CD4-positive, alpha-beta T cell treated with Interleukin-6 at 100 ng/mL for 8 hours (primary cell): Measurements from ENCODE around the gene XIAP.
"Not testable (repeated sequence)": the region's sequence is repeated elsewhere in the genome, so short reads cannot be mapped to it uniquely, and the experiment has no call there.

ENCODE experiments used
- DNase-seq: peaks from one replicate; pipeline ENCODE4 v3.0.0-alpha.2; 2020; ENCODE audit warnings: mixed read lengths, low spot score

Gene XIAP

DNA sequence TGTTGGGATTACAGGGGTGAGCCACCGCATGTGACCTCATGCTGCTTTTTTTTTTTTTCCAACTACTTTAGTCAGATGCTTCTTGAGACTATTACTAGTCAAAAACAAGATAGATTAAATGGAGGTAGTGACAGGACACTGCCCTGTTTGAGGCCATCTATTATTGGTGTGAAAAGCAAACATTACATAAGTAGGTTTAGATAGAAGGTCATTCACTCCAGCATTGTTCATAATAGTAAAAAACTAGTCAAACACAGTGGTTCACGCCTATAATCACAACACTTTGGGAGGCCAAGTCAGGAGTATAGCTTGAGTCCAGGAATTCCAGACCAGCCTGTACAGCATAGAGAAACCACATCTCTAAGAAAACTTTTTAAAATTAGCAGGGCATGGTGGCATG is 16.3 kb downstream of the XIAP start:
- no peak for DNase-seq

DNA sequence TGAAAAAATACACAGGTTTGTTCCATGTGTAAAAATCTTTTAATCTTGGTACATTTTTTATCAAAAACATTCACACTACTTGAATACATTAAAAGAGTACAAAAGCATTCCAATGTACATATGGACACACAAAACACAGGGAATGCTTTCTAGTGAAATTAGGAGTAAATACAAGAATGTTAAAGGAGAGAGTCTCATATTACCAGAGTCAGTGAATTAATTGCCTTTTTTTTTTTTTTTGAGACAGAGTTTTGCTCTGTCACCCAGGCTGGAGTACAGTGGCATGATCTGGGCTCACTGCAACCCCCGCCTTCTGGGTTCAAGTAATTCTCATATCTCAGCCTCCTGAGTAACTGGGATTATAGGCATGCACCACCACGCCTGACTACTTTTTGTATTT is 17.0 kb downstream of the XIAP start:
- DNase-seq: no peak

DNA sequence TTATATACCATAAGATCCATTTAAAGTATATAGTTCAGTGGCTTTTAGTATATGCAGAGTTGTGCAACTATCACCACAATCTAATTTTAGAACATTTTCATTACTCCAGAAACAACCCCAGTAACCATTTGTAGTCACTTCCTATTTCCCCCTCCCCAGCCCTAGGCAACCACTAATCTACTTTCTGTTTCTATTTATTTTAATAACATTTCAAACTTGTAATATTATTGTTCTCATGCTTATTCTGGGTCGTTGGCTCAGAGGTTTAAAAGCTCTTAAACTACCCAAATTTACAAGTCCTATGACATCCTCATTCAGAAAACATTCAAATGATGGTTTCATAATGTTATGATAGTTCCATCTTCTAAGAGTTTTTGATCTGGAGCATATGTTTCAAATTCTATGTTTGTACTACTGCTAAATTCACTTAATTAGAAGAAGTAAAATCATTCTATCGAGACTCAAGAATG is 18.4 kb downstream of the XIAP start:
- peak; percentile 13 for DNase-seq

DNA sequence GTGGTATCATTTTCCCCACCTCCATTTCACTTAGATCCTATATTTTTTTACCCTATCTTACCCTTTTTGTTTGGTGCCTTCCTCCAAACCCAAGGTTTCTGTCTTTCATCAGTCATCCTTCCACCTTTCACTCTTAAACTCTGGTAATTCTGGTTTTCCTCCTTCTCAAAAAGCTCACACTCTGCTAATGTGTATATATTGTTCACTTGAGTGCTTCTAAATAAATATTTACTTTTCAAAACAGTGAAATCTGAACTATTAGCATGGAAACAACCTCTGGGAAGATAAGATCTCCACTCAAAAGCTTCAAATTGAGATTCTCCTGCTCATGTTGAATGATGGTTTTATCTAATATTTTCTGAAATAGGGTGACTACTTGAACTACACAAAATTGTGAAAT is 21.5 kb downstream of the XIAP start:
- DNase-seq: no peak

DNA sequence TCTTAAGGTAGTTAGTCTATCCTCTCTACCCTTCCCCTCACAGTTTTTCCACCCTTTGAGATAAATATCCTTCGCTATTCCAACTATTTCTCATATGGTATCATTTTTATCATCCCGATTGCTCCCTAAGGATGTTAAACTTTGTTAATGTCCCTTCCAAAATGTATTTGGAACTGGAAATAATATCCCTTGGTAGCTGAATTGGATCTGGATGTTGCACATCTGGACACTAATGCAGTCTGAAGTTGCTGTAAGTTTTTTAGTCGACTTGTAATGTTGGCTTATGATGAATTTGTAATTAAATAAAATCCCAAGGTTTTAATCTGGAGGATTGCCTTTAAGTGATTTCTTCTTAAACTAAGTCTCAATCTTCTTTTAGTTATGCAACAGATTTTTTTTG is 22.5 kb downstream of the XIAP start:
- no peak for DNase-seq

DNA sequence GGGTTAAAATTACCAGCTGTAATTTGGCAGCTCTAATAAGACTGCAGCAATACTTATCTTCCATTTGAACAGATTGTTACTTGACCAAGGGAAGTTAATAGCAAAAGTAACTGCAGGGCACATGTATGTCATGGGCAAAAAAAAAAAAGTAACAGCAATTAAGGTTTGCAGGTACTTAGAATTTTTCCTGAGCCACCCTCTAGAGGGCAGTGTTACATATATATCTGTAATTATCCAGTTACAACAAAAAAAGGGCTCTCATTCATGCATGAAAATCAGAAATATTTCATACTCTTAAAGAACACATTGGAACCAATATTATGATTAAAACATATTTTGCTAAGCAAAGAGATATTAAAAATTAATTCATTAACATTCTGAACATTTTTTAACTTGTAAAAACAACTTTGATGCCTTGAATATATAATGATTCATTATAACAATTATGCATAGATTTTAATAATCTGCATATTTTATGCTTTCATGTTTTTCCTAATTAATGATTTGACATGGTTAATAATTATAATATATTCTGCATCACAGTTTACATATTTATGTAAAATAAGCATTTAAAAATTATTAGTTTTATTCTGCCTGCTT is 25.1 kb downstream of the XIAP start:
- DNase-seq: peak; percentile 54

DNA sequence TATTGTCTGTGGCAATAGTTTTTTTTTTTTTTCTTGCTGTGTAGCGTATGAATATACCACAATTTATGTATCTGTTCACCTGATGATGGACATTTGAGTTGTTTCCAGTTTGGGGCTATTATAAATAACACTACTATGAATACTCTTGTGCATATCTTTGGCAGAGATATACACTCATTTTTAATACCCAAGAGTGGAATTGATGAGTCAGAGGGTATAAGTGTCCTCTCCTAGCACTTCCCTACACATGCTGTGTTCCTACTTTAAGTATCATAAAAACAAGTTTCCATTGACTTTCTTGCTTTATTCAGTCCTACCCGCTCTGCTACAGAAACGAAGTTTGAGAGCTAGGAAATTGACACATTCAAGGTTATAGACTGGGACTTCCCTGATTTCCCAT is 39.8 kb downstream of the XIAP start:
- DNase-seq: no peak

DNA sequence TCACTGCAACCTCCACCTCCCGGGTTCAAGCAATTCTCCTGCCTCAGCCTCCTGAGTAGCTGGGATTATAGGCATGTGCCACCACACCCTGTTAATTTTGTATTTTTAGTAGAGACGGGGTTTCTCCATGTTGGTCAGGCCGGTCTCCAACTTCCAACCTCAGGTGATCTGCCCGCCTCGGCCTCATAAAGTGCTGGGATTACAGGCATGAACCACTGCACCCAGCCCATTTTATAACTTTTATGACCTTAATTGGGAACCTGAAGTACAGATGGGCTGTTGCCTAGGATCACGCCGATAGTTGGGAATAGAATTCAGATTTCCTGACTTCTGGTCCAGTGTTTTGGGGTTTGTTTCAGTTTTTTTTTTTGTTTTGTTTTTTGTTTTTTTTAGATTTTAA is 43.4 kb downstream of the XIAP start:
- DNase-seq: not testable (repeated sequence)

DNA sequence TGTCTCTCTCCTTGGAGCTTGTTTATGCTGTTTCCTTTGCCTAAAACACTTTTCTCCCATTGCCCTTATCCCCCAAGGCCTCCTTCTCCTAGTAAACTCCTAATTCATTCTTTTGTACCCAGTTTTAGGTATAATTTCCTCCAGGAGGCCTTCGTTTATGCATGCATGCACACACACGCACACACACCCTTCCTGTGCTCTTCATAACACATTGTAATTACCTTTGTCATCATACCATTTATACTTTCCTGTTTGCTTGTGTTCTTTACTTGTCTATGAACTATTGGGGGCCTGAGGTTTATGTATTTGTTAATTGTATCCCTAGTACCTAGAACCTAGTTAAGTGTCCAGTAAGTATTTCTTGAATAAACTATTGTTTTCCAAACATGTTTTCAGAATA is 45.5 kb downstream of the XIAP start:
- no peak for DNase-seq

DNA sequence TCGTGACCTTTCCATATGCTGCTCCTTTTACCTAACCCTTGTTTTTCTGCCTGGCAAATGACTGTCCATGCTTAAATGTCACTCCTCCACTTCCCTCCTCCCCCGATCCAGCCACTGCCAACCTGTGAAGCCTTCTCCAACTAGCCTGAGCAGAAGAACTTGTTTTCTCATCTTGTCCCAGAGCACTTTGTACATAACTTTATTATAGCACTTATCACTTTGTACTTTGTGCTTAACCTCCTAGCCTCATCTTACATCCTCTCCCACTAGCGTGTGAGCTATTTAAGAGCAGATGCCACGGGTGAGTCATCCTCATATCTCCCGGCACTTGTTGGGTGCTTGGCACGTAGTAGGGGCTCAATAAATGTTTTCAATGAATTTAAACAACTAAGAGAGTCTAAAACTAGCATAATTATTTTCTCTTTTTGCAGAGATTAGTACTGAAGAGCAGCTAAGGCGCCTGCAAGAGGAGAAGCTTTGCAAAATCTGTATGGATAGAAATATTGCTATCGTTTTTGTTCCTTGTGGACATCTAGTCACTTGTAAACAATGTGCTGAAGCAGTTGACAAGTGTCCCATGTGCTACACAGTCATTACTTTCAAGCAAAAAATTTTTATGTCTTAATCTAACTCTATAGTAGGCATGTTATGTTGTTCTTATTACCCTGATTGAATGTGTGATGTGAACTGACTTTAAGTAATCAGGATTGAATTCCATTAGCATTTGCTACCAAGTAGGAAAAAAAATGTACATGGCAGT is 46.9 kb downstream of the XIAP start:
- no peak for DNase-seq

DNA sequence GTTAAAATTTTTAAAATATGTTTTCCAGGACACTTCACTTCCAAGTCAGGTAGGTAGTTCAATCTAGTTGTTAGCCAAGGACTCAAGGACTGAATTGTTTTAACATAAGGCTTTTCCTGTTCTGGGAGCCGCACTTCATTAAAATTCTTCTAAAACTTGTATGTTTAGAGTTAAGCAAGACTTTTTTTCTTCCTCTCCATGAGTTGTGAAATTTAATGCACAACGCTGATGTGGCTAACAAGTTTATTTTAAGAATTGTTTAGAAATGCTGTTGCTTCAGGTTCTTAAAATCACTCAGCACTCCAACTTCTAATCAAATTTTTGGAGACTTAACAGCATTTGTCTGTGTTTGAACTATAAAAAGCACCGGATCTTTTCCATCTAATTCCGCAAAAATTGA is 49.7 kb downstream of the XIAP start:
- no peak for DNase-seq

DNA sequence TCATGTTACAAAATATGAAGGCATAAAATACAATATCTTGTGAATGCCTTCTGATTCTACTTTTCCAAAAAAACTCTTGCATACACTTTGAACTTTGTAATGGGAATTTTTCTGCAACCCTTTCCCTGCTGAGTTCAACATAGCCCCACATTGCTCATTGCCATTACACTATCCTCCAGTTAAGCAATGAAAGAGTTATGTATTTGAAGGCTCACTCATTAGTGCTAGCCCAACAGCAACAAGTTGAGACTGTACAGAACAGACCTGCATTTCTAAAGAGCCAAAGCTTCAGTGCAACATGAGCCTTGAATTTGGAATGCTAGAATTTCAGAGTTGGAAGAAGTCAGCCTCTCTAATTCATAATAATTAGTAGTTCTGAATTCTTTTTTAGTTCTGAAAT is 57.2 kb downstream of the XIAP start:
- no peak for DNase-seq

DNA sequence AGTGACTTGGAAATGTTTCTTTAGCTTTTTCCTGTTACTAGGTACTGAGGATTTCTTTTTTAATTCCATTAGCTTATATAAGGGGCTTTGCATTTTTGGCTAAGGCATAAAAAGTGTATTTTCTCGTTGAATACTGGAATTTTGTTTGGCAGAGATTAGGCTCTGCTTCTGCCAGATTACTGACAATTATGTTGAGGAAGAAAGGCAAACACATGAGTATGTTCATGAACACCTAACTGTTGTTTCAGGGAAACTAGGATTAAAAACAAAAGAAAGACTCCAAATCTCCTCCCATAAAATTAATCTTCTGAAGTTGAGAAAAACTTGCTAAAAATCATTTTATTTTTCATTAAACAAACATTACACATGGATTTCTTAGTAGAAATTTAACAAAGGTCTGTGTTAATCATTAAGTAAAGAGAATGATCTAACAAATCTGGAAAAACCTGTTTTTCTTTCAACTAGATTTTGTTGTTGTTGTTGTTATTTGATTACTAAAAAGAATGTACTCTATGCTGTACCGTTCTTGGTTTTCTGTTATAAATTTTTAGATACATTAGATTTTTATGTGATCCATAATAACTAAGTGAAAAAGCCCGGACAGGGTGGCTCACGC is 58.4 kb downstream of the XIAP start:
- no peak for DNase-seq

DNA sequence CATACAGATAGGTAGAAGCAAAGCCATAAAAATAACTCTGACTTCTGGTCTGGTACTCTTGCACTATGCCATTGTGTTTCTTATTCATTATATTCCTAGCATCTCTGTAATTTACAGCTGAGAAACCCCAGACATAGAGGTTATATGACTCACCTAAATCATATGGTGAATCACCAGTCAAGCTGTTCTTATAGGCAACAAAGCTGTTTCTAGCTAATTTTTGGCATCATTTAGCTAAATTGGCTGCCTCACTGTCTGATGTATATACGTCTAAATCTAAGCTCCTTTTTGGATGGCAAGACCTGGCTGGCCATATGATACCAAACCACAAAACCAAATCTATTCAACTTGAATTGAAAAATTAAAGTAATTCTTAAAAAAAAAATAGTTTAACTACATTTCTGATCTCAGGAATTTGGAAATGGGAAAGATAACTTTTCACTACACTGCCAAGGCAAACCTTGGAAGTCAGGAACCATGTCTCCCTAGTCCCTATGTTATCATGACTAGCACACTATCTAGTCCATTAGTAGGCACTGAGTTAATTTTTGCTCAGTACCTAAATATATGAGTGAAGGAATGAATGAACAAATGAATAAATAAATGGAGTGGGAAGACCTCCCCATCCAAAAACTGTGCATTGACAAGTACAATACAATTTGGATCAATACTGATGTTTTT is 60.4 kb downstream of the XIAP start:
- no peak for DNase-seq

DNA sequence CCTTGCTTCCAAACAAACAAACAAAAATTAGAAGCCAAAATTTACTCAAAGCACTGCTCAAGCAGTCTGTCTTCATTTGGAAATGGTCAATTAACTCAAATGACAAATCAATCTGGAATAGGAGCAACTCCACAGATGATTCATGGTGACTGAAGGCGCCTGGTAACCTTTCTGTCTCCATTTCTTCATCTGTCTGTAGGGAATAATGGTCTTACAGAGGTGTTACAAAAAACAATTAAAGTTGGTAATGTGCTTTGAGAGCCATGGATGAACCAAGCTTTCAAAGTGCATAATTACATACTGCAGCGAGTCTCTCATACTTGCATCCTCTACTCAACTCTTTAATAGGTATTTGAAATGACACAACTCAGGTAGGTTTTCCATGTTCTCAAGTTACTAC is 63.4 kb downstream of the XIAP start:
- no peak for DNase-seq

DNA sequence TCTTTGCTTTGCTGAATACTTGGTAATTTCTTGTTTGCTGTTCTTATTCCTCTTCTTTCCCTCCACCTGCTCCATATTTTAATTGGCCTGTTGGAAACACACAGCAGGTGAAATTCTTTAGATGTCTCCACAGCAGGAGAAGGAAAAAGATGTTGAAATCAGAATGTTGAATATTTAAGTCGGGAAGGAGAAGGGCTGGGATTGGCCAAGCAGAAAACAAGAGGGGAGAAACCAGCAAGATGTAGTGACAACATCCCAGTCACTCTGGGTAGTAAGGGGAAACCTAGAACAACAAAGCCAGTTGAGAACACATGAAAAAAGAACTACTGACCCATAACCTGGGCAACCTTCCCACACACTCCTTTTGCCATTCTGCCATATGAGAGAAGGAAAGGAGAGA is 64.3 kb downstream of the XIAP start:
- no peak for DNase-seq

DNA sequence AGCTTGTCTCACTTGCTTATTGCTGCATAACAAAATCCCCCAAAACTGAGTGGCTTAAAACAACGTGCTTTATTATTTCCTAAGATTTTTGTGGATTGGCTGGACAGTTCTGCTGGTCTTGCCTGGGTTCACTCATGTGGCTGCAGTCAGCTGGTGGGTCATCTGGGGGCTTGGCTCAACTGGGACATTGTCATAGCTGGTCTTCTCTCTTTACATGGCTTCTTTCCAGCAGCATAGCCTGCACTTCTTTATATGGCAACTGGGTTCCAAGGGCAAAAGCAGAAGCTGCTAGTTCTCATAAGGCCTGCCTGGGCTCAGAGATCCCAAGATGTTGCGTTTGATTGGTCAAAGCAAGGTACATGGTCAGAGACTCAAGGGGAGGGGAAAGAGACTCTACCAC is 68.0 kb downstream of the XIAP start:
- no peak for DNase-seq

DNA sequence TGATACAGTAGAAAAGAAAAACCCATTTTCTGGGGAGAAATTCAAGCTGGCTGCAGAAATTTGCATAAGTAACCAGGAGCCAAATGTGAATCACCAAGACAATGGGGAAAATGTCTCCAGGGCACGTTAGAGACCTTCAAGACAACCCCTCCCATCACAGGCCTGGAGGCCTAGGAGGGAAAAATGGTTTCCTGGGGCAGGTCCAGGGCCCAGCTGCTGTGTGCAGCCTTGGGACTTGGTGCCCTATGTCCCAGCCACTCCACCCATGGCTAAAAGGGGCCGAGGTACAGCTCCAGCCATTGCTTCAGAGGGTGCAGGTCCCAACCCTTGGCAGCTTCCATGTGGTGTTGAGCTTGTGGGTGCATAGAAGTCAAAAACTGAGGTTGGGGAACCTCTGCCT is 72.2 kb downstream of the XIAP start:
- DNase-seq: not testable (repeated sequence)

DNA sequence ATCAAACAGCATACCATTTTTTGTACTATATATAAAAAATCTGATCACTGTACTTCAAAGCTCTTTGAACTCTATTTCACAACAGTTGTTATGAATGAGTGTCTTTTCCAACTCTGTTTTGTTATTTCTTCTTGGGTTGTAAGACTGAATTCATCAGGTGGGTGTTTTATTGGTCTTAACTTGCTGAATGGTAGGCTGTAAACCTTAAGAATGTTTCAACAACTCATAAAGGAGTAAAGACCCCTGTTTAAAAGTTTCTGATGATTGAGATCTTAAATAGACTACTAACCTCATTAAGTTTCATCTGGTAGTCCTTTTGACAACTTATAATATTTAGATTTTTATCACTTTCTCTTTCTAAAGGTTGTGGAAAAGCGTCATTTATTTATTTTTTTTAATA is 83.2 kb downstream of the XIAP start:
- no peak for DNase-seq

DNA sequence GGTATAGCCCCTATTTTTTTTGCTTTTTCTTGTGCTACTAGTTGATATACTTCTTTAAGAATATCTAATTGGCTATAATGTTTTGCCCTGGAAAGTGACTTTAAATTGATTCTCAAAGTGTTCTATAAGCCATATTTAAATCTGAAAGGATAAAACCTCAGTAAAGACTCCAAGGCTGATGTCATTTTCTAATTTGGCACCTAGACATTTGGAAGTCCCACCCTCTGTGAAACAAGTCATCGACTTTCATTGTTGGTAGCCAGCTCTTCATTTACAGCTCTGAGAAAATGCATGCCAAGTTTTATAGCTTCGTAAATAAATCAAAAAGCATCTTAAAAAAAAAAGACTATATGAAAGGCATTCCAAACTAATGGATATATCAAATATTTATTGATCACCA is 83.6 kb downstream of the XIAP start:
- no peak for DNase-seq

DNA sequence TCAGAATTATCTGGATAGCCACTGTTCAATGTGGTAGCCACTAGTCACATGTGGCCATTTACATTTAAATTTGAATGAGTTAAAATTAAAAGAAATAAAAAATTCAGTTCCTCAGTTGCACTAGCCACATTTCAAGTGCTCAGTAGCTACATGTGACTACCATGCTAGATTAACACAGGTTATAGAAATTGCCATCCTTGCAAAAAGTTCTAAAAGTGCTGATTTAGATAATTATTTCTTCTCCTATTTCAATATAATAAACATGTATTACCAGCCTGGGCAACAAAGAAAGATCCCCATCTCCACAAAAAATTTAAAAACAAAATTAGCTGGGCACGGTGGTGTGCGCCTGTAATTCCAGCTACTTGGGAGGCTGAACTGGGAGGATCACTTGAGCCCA is 90.0 kb downstream of the XIAP start:
- DNase-seq: no peak

DNA sequence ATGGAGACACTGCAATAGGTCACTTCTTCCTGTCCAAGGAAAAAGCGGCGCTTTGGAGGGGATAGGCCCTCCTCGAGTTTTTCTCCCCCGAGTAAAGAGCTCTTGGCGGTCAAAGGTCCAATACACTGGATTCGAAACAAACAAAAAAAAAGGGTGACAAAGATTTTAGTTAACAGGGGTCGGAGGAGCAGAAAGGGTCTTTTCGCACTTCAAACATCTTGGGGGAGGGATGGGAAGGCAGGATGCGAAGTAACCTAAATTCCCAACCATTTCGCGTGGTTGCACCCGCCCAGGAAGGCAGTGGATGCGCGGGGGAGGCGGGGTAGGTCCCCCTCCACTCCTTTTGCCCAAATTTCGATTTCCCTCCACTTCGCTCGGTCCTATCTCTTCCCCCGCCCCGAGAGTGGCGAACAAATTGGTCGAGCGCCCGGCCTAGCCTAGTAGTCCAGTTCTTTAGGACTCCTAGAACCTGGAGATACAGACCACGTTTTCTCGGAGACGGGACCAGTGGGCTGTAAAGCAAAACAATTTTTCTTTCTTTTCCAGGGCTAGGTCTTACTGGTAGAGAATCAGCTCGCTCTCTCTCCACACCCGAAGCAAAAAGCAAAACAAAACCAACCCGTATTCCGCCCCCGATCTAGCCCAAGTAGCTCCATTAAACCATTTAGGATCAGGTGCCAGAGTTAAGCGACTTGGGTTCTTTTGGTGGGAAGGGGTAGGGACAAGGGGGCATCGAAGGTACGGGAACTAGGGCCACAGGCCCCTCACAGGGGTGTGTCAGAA is 99.6 kb downstream of the XIAP start:
- peak; percentile 4 for DNase-seq
